Aorta (tissue), 5 donors: Measurements from ENCODE around the gene PFDN5. TPM values are rescaled to one million over a fixed set of nuclear protein-coding genes. Genes with fewer than 3 reads are reported as not detected.
A peak's percentile ranks its signal among the peaks of the same experiment; 100 is the strongest.

ENCODE experiments used
- ATAC-seq: fragments of 200-7000 bp; cut with Tn5 transposase; one replicate; pipeline ENCODE4 v1.9.1; 2022; ENCODE audit warnings: moderate library complexity; ENCODE audit not compliant: low FRiP score
- DNase-seq, 2 donors: peaks; one replicate each; pipeline ENCODE4 v3.0.0-alpha.2; 2020
- H3K27ac ChIP-seq, 2 donors: one replicate each; pipeline ENCODE4 v1.5.1; 2013; ENCODE audit warnings: low read length in 2 of 2, mild to moderate bottlenecking in 2 of 2, moderate library complexity in 2 of 2, control low read depth in 1 of 2, inconsistent platforms in 1 of 2, low read depth in 1 of 2
- H3K27me3 ChIP-seq, 2 donors: one replicate each; pipeline ENCODE4 v1.6.1; 2013; ENCODE audit warnings: control low read depth in 1 of 2, low read length in 1 of 2, mild to moderate bottlenecking in 1 of 2, moderate library complexity in 1 of 2; ENCODE audit not compliant: insufficient read depth in 2 of 2, control insufficient read depth in 1 of 2
- H3K36me3 ChIP-seq, 2 donors: one replicate each; pipeline ENCODE4 v1.6.1; 2013; ENCODE audit warnings: control low read depth in 1 of 2, low read length in 1 of 2, mild to moderate bottlenecking in 1 of 2; ENCODE audit not compliant: insufficient read depth in 2 of 2, control insufficient read depth in 1 of 2
- H3K4me1 ChIP-seq, 2 donors: one replicate each; pipeline ENCODE4 v1.6.1; 2013; ENCODE audit warnings: low read length in 2 of 2, control low read depth in 1 of 2, mild to moderate bottlenecking in 1 of 2, moderate library complexity in 1 of 2; ENCODE audit not compliant: insufficient read depth in 2 of 2, control insufficient read depth in 1 of 2
- H3K4me3 ChIP-seq, 2 donors: one replicate each; pipeline ENCODE4 v1.5.1; 2013; ENCODE audit warnings: low read length in 2 of 2, control low read depth in 1 of 2, mild to moderate bottlenecking in 1 of 2
- H3K9me3 ChIP-seq: one replicate; pipeline ENCODE4 v1.6.1; 2013; ENCODE audit warnings: mild to moderate bottlenecking, low read length; ENCODE audit not compliant: control insufficient read depth
- WGBS, 2 donors: extraction: QIAGEN DNeasy Blood & Tissue Kit; methylation state at CpG; one replicate each; pipeline ENCODE4 v1.1.7; 2013; 5-methylcytosine and 5-hydroxymethylcytosine counted together
- intact Hi-C, 2 donors: fragments of 100-400 bp; cut with DNase I; formaldehyde crosslinking; loops; one replicate each; pipeline versions ENCODE4 v1.14.2 to v1.15.0; 2022
- polyA plus RNA-seq, 2 donors: library from polyadenylated mRNA; stranded (reverse); fragments of 200-250 nt; gene quantifications; one replicate each; pipeline ENCODE4 v1.2.3, GENCODE V29; 2013
- total RNA-seq, 2 donors: library from RNA; stranded (reverse); fragmentation: NEBNext Ultra II Directional; extraction: Animal tissue kit (Norgen Biotek cat#: 25700); gene quantifications; one replicate each; pipeline ENCODE4 v1.2.1, GENCODE V29; 2021
- donor health status: healthy with polysubstance abuse.
- donor health status: Bipolar disorder and iron deficiency.
- donor health status: DM: no; HTN: no; CAD: no.
- donor health status: DM: no; HTN: no; CAD: no.
- donor health status: DM: yes; HTN: yes; CAD: no.

Gene PFDN5
- total and polyA plus RNA-seq, 4 donors: 386 to 3,916 (median 1,047) TPM

DNA sequence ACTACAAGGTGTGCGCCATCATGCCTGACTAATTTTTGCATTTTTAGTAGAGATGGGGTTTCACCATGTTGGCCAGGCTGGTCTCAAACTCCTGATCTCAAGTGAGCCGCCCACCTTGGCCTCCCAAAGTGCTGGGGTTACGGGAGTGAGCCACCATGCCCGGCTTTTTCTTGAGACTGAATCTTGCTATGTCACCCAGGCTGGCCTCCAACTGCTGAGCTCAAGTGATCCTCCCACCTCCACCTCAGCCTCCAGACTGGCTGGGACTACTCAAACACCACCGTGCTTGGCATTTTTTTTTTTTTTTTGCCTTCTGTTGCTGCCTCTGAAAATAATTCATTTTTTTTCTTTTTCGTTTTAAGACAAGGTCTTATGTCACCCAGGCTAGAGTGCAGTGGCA lies 35.5 kb upstream of the PFDN5 start:
- ATAC-seq (no peak), DNase-seq (no peak)
- no peaks in the 10 kb centered on the region for H3K9me3 ChIP-seq
- intact Hi-C loops: no loop called here
- H3K27me3 ChIP-seq: no peaks in the 10 kb centered on the region
- H3K4me1 ChIP-seq: no peaks in the 10 kb centered on the region
- H3K36me3 ChIP-seq: no peaks in the 10 kb centered on the region
- WGBS, 2 donors: 79 to 82% methylated on average over 6 of the region's 6 CpGs
- H3K27ac ChIP-seq: no peak overlapping the region
- no peak overlapping the region for H3K4me3 ChIP-seq

DNA sequence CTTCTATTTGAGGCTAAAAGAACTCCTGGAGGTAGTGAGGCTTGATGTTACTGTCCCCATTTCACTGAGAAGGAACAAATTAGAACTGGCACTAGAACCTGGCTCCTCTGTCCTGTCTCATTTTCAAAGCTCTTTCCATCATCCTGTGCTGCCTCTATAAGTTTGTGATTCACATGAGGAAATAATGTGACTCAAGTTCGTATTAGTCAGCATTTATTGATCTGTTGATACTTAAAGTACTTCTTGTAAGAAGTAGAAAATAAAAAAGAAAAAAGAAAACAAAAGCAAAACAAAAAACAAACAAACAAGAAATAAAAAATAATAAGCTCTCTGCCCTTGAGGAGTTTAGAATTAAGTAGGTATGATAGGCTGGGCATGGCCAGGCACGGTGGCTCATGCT lies 29.6 kb upstream of the PFDN5 start:
- intact Hi-C loops: loop anchor here in 1 of 2 donors (5.0 kb wide), 1 partner anchor 43 kb away; no protein-coding TSS in a partner anchor
- H3K9me3 ChIP-seq: no peaks in the 10 kb centered on the region
- DNase-seq (no peak), ATAC-seq (no peak)
- no peaks in the 10 kb centered on the region for H3K27me3 ChIP-seq
- no peak overlapping the region for H3K4me3 ChIP-seq
- H3K36me3 ChIP-seq: no peaks in the 10 kb centered on the region
- no peaks in the 10 kb centered on the region for H3K4me1 ChIP-seq
- 88 to 91% methylated on average over 2 of the region's 2 CpGs for WGBS, 2 donors
- H3K27ac ChIP-seq: no peak overlapping the region

DNA sequence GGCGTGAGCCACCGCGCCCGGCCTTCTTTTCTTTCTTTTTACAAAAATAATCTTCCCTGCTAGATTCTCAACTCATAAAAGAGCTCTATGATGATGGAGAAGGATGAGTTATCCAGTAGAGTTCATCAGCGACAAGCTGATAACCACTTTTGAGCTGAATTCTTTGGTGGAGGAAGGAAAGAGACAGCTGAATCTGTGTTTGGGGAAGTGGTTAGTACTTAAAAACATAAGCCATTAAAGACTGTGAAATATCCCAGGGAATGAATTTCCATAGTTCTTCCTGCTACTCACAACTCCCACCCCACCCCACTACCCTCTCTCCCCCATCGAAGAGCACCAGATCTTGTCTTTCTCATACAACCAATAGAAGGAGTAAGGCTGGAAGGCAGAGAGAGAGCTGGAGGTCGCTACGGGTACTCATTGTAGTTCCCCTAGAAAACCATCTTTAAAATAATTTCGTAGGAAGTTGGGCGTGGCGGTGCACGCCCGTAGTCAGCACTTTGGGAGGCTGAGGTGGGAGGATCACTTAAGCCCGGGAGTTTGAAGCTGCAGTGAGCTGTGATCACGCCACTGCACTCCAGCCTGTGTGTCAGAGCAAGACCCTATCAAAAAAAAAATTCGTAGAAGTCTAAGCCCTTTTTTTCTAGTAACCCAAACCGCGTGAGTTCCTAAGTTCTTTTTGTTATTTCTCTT lies 27.9 kb upstream of the PFDN5 start:
- H3K9me3 ChIP-seq: no peaks in the 10 kb centered on the region
- 52 to 54% methylated on average over 18 of the region's 18 CpGs for WGBS, 2 donors
- H3K36me3 ChIP-seq: no peaks in the 10 kb centered on the region
- DNase-seq: peak in 1 of 2 donors; percentile 56
- no peak for ATAC-seq
- no peaks in the 10 kb centered on the region for H3K4me1 ChIP-seq
- no peaks in the 10 kb centered on the region for H3K27me3 ChIP-seq
- intact Hi-C loops: loop anchor here in 1 of 2 donors (5.0 kb wide), 1 partner anchor 45 kb away; no protein-coding TSS in a partner anchor
- H3K4me3 ChIP-seq: peak overlapping the region; percentile 42 to 66
- H3K27ac ChIP-seq: no peak overlapping the region

DNA sequence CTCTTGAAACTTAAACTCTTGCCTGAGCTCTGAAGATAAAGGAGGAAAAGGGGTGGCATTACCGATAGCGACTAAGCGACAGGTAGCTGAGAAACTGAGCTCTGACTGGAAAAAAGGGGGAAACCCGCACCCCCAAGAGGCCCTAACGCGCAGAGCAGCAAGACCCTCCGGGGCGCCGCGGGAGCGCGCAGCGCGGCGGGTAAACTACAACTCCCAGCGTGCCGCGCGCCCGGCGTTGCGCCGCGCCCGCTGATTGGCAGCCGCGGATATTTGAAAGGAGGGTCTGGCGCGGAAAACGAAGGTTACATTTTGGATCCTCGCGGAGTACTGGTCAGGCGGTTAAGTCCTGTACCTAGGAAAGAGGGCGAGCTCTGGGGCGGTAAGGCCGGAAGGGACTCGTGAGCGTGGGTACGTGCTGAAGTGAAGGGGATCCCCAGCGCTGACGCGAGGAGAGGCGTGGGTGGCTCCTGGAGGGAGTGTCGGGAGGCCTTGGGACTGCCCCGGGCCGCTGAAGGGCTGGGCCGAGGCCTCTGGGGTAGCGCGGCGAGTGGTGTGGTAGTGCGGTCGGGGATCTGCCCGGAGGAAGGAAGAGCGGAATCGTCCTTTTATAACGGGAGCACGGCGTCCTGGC lies 27.2 kb upstream of the PFDN5 start, which contains the start of gene ESPL1:
TSS of gene ESPL1 (plus strand) at position 301 of the 631 bp plus-strand sequence. CDS start 468 bp downstream, outside the sequence.
- WGBS, 2 donors: 0% methylated on average over 52 to 58 of the region's 58 CpGs
- intact Hi-C loops: loop anchor here in 1 of 2 donors (5.0 kb wide), 1 partner anchor 46 kb away; no protein-coding TSS in a partner anchor
- peak; percentile 81 to 90 for DNase-seq

DNA sequence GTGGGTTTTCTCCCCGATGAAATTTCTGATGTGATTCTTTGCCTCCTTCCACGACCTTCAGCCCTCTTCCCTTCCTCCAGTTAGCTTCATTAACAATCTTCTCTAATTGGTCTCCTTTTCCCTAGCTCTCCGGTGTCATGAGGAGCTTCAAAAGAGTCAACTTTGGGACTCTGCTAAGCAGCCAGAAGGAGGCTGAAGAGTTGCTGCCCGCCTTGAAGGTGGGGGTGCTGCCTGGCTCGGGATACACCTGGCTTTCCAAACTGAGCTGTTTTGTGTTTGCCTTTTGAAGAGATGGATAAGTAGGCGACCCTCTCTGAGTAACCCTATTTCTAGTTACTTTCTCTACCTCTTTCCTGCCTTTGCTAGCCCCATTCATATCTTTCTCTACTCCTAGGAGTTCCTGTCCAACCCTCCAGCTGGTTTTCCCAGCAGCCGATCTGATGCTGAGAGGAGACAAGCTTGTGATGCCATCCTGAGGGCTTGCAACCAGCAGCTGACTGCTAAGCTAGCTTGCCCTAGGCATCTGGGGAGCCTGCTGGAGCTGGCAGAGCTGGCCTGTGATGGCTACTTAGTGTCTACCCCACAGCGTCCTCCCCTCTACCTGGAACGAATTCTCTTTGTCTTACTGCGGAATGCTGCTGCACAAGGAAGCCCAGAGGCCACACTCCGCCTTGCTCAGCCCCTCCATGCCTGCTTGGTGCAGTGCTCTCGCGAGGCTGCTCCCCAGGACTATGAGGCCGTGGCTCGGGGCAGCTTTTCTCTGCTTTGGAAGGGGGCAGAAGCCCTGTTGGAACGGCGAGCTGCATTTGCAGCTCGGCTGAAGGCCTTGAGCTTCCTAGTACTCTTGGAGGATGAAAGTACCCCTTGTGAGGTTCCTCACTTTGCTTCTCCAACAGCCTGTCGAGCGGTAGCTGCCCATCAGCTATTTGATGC lies 26.4 kb upstream of the PFDN5 start:
- Histone ChIP-seq H3K27ac (no peak overlapping the region), H3K4me3 (peak overlapping the region in 1 of 2 donors; percentile 42), H3K36me3 (no peaks in the 10 kb centered on the region), H3K9me3 (no peaks in the 10 kb centered on the region), H3K27me3 (no peaks in the 10 kb centered on the region), H3K4me1 (no peaks in the 10 kb centered on the region)
- DNase-seq: no peak
- ATAC-seq: no peak
- 58 to 59% methylated on average over 20 of the region's 20 CpGs for WGBS, 2 donors
- intact Hi-C loops: loop anchor here in 1 of 2 donors (5.0 kb wide), 1 partner anchor 47 kb away; no protein-coding TSS in a partner anchor

More for the DNA sequence above, 27.2 kb upstream of the PFDN5 start, which contains the start of gene ESPL1:
- no peaks in the 10 kb centered on the region for H3K9me3 ChIP-seq
- H3K27ac ChIP-seq: no peak within 1 kb of the TSS
- H3K4me1 ChIP-seq: no peaks in the 10 kb centered on the region
- H3K36me3 ChIP-seq: no peaks in the 10 kb centered on the region
- no peaks in the 10 kb centered on the region for H3K27me3 ChIP-seq
- ATAC-seq: peak; percentile 94
- peak within 1 kb of the TSS; percentile 42 to 66 for H3K4me3 ChIP-seq

DNA sequence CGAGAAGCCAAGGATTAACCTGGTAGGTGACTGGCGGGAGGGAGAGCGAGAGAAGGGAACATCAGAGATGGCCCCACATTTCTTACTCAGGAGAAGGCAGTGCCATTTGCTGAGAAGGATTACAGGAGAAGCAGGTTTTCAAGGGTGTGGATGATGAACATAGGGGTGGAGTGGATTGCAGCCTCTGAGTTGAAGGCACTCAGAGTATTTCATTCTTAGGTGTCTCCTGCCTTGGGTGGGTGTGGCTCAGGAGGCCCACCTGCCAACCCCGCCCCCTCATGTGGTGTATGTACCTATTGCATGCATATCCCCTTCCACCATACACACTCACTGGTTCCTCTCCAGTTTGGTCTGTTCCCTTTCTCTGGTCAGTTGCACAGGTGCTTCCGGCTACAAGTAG lies 20.9 kb upstream of the PFDN5 start:
- intact Hi-C loops: no loop called here
- WGBS, 2 donors: 96 to 99% methylated on average over 5 of the region's 5 CpGs
- Histone ChIP-seq H3K4me1 (no peaks in the 10 kb centered on the region), H3K9me3 (no peaks in the 10 kb centered on the region), H3K4me3 (no peak overlapping the region), H3K27me3 (no peaks in the 10 kb centered on the region), H3K36me3 (no peaks in the 10 kb centered on the region), H3K27ac (no peak overlapping the region)
- ATAC-seq: no peak
- DNase-seq: no peak

DNA sequence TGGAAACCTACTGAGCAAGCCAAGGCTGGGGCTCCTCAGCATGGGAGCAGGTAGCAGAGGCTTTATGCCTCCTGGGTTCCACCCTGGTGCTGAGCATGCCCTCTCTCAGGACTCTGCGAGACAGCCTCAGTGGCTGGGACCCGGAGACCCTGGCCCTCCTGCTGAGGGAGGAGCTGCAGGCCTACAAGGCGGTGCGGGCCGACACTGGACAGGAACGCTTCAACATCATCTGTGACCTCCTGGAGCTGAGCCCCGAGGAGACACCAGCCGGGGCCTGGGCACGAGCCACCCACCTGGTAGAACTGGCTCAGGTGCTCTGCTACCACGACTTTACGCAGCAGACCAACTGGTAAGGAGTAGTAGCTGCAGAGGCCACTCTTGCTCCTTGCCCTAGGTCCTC lies 18.8 kb upstream of the PFDN5 start:
- no peak overlapping the region for H3K27ac ChIP-seq
- no peaks in the 10 kb centered on the region for H3K27me3 ChIP-seq
- 97 to 99% methylated on average over 11 of the region's 11 CpGs for WGBS, 2 donors
- ATAC-seq: no peak
- H3K36me3 ChIP-seq: no peaks in the 10 kb centered on the region
- no peak overlapping the region for H3K4me3 ChIP-seq
- H3K9me3 ChIP-seq: no peaks in the 10 kb centered on the region
- DNase-seq: no peak
- intact Hi-C loops: no loop called here
- H3K4me1 ChIP-seq: no peaks in the 10 kb centered on the region

DNA sequence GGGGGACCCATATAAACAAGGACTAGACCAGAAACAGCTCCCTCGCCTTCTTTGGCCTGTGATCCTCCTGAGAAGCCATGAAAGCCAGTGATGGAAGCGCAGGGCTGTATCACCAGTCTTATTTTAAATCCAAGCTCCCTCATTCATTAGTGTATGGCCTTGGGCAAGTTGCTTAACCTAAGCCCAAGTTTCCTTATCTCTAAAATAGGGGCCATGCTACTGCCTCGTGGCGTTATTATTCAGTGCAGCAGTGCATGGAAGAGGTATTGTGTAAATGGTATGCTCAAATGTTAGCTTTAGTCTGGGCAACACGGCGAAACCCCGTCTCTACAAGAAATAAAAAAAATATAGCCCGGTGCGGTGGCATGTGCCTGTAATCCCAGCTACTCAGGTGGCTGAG lies 17.4 kb upstream of the PFDN5 start:
- no peaks in the 10 kb centered on the region for H3K27me3 ChIP-seq
- intact Hi-C loops: no loop called here
- no peak overlapping the region for H3K27ac ChIP-seq
- ATAC-seq: no peak
- no peak overlapping the region for H3K4me3 ChIP-seq
- H3K9me3 ChIP-seq: no peaks in the 10 kb centered on the region
- no peaks in the 10 kb centered on the region for H3K36me3 ChIP-seq
- H3K4me1 ChIP-seq: no peaks in the 10 kb centered on the region
- 90 to 93% methylated on average over 9 of the region's 9 CpGs for WGBS, 2 donors
- DNase-seq: no peak
